PFSK-1 (cell line): ENCODE results near the gene ZDHHC9. TPM values are rescaled to one million over a fixed set of nuclear protein-coding genes. Genes with fewer than 3 reads are reported as not detected.

Experiments used
- FOXP2 ChIP-seq: optimal IDR thresholded peaks from 2 replicates; pipeline ENCODE3; 2011; ENCODE audit warnings: borderline replicate concordance, control low read depth, inconsistent platforms; ENCODE audit not compliant: insufficient read depth; ENCODE audit errors: extremely low read length, extremely low read depth
- POLR2AphosphoS5 ChIP-seq: IDR thresholded peaks from 2 replicates; pipeline ENCODE4 v1.6.1; 2012; ENCODE audit warnings: low read depth, mild to moderate bottlenecking, control low read depth, low read length, moderate library complexity
- SIN3A ChIP-seq: IDR thresholded peaks from 2 replicates; pipeline ENCODE4 v1.6.1; 2012; ENCODE audit warnings: mild to moderate bottlenecking, low read length, moderate library complexity, borderline replicate concordance; ENCODE audit not compliant: insufficient read depth
- TAF1 ChIP-seq: IDR thresholded peaks from 2 replicates; pipeline ENCODE4 v1.6.1; 2012; ENCODE audit warnings: low read length, control low read depth, borderline replicate concordance; ENCODE audit not compliant: insufficient read depth
- polyA plus RNA-seq: library from polyadenylated mRNA; unstranded; fragments of >200 nt; gene quantifications from one replicate; pipeline ENCODE4 v1.2.1, GENCODE V29; 2012; ENCODE audit warnings: low read depth, missing spikeins; ENCODE audit not compliant: insufficient read length
- TF ChIP-seq, protein P1 (sequence below), 2 experiments: IDR thresholded peaks; 2 replicates each; pipeline versions ENCODE4 v1.6.1 to v1.8.0; 2011 to 2012; ENCODE audit warnings: low read depth in 2 of 2, low read length in 2 of 2, control low read depth in 1 of 2, inconsistent platforms in 1 of 2, mild to moderate bottlenecking in 1 of 2, moderate library complexity in 1 of 2; ENCODE audit not compliant: insufficient read depth in 1 of 2

ZDHHC9 gene
- 14.8 TPM for polyA plus RNA-seq

DNA sequence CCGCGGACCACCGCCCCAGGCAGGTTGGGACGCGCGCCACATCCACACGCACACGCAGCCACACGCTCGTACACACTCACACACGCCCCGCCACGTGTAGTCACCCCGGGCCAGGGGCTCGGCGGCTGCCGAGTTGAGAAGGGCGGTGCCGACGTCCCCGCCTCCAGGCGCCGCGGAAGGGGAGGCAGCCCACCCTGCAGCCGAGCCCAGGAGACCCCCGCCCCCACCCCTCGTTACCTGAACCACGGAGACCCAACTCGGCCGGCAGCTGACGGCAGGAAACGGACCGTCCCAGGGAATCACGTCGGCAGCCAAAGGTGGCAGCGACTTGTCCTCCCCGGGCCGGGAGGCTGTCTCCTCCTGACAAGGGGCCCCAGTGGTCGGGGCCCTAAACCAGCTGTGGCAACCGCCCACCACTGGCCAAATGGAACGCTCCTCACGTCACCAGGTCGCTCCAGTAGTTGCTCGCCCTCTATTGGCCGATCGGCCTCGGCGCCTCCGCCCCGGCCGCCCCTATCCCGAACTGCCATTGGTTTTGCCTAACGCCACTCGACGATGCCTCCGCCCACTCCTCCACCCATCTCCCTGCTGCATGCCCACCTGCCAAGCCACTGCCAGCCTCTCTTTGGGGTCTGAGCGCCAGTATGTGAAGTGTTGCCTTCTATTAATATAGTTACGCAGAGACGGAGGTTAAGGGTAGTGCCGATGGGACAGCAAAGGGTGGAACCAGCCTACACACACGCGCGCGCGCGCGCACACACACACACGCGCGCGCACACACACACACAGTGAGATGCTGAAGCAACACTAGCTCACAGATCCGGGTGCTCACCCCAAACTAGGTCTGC, at the start of gene ZDHHC9:
TSS of gene ZDHHC9 (minus strand) at position 428 of the 848 bp plus-strand sequence. CDS start 1,941 bp downstream, outside the sequence.
- TF ChIP-seq, protein P1, sequence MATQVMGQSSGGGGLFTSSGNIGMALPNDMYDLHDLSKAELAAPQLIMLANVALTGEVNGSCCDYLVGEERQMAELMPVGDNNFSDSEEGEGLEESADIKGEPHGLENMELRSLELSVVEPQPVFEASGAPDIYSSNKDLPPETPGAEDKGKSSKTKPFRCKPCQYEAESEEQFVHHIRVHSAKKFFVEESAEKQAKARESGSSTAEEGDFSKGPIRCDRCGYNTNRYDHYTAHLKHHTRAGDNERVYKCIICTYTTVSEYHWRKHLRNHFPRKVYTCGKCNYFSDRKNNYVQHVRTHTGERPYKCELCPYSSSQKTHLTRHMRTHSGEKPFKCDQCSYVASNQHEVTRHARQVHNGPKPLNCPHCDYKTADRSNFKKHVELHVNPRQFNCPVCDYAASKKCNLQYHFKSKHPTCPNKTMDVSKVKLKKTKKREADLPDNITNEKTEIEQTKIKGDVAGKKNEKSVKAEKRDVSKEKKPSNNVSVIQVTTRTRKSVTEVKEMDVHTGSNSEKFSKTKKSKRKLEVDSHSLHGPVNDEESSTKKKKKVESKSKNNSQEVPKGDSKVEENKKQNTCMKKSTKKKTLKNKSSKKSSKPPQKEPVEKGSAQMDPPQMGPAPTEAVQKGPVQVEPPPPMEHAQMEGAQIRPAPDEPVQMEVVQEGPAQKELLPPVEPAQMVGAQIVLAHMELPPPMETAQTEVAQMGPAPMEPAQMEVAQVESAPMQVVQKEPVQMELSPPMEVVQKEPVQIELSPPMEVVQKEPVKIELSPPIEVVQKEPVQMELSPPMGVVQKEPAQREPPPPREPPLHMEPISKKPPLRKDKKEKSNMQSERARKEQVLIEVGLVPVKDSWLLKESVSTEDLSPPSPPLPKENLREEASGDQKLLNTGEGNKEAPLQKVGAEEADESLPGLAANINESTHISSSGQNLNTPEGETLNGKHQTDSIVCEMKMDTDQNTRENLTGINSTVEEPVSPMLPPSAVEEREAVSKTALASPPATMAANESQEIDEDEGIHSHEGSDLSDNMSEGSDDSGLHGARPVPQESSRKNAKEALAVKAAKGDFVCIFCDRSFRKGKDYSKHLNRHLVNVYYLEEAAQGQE (IDR thresholded peaks at IDR 0.05; ENCODE audit: insufficient read depth in 1 of 2, low read depth in 2 of 2, low read length in 2 of 2), result no peak
- TF ChIP-seq FOXP2 (peak; percentile 57), POLR2AphosphoS5 (0 out of 2 replicates have a peak, but pooled peaks have one; percentile 21), SIN3A (peak; percentile 36; the same call in 1 of the 2 replicates)

- no peak for TF ChIP-seq SIN3A
- TF ChIP-seq POLR2AphosphoS5, result no peak
- no peak for TF ChIP-seq TAF1
- TF ChIP-seq FOXP2, result no peak
- TF ChIP-seq, protein P1 (IDR thresholded peaks at IDR 0.05; ENCODE audit: insufficient read depth in 1 of 2, low read depth in 2 of 2, low read length in 2 of 2), result no peak
Observed at GRCh38 chrX:129877401-129877800, 33.7 kb upstream of the ZDHHC9 start.

GRCh38 chrX:129876771-129877305, 33.2 kb upstream of the ZDHHC9 start:
- no peak for TF ChIP-seq SIN3A
- TF ChIP-seq FOXP2, result no peak
- TF ChIP-seq, protein P1 (IDR thresholded peaks at IDR 0.05; ENCODE audit: insufficient read depth in 1 of 2, low read depth in 2 of 2, low read length in 2 of 2), result no peak
- no peak for TF ChIP-seq POLR2AphosphoS5
- no peak for TF ChIP-seq TAF1

GRCh38 chrX:129875669-129876068, 32.0 kb upstream of the ZDHHC9 start:
- TF ChIP-seq TAF1 (no peak), POLR2AphosphoS5 (no peak)
- TF ChIP-seq, protein P1 (IDR thresholded peaks at IDR 0.05; ENCODE audit: insufficient read depth in 1 of 2, low read depth in 2 of 2, low read length in 2 of 2), result 0 out of 4 replicates have a peak, but pooled peaks of 1 of the 2 experiments have one; percentile 9
